HG03103 (cell line): ENCODE measurements around the gene EPHB2.
"Not testable (repeated sequence)": the region's sequence is repeated elsewhere in the genome, so short reads cannot be mapped to it uniquely, and the experiment has no call there.

Experiments
- ATAC-seq: cut with Tn5 transposase; IDR thresholded peaks from one replicate; pipeline ENCODE4 v1.9.1; 2021; ENCODE audit warnings: low read depth; ENCODE audit not compliant: unreplicated experiment

The EPHB2 gene

DNA sequence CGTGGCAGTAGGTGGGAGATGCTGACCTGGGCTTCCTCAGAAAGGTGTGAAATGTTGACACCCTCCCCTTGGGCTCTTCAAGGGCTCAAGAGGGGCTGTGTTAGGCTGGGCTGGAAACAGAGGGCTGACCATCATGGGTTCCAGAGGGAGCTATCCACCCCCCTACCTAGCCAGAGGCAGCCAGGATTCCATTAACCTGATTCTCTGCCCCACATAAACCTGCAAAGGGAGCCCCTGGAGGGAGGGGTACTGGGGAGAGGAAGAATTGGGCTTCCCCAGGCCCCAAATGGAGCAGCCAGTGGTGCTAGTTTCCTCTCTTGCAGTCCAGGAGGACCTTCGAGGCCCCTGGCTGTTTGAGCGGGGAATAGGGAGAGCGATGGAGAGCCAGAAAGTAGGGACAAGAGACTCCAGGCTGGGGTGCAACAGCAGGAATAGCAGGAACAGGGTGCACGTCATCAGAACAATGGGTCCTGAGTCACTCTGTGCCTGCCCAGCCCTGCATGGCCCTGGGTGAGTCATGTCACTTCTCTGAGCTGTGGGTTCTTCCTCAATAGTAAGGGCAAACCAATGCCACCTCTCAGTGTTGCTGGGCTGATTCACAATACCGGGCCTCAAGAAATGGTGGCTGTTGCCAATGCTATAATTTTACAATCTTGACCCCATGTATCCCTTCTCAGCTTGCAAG is 121.2 kb downstream of the EPHB2 start:
- no peak for ATAC-seq

DNA sequence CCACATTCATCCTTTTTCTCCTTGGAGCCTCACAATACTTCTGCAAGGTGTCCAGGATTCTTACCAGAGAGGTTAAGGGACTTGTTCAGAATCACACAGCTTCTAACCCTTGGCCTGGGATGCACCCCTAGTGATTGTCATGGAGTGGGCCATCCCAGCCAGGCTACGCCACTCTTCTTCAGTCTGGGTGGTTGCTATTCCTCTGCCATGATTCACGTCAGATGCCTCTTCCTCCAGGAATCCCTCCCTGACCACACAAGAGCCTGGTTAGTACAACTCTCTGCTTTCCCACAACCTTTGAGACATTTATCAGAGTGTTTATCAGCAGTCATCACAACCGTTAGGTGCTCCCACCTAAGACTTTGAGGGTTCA is 121.8 kb downstream of the EPHB2 start:
- no peak for ATAC-seq

- no peak for ATAC-seq
Observed at GRCh38 chr1:22833699-22834098, 123.1 kb downstream of the EPHB2 start.

GRCh38 chr1:22834420-22834819 is 123.8 kb downstream of the EPHB2 start:
- not testable (repeated sequence) for ATAC-seq

- ATAC-seq, result no peak
Observed at GRCh38 chr1:22835636-22836319, 125.1 kb downstream of the EPHB2 start.

- ATAC-seq, result no peak
Observed at GRCh38 chr1:22836850-22837249, 126.2 kb downstream of the EPHB2 start.

GRCh38 chr1:22837332-22837731 is 126.7 kb downstream of the EPHB2 start:
- no peak for ATAC-seq

GRCh38 chr1:22838965-22839364 is 128.3 kb downstream of the EPHB2 start:
- no peak for ATAC-seq

GRCh38 chr1:22839806-22840205 is 129.2 kb downstream of the EPHB2 start:
- ATAC-seq, result no peak

GRCh38 chr1:22841142-22841541 is 130.5 kb downstream of the EPHB2 start:
- ATAC-seq, result no peak

GRCh38 chr1:22841860-22842281 is 131.2 kb downstream of the EPHB2 start:
- ATAC-seq, result no peak

DNA sequence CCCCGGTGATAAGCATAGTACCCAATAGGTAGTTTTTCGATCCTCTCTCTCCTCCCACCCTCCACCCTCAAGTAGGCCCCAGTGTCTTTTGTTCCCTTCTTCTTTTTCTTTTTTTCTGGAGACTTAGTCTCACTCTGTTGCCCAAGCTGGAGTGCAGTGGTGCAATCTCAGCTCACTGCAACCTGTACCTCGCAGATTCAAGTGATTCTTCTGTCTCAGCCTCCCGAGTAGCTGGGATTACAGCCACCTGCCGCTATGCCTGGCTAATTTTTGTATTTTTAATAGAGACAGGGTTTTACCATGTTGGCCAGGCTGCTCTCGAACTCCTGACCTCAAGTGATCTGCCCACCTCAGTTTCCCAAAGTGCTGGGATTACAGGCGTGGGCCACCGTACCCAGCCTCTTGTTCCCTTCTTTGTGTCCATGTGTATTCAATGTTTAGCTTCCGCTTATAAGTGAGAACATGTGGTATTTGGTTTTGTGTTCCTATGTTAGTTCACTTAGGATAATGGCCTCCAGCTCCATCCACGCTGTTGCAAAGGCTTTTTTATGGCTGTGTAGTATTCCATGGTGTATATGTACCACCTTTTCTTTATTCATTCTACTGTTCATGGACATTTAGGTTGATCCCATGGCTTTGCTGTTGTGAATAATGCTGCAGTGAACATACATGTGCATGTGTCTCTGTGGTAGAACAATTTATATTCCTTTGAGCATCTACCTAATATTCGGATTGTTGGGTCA is 133.0 kb downstream of the EPHB2 start:
- not testable (repeated sequence) for ATAC-seq

- no peak for ATAC-seq
Observed at GRCh38 chr1:22844621-22845020, 134.0 kb downstream of the EPHB2 start.

DNA sequence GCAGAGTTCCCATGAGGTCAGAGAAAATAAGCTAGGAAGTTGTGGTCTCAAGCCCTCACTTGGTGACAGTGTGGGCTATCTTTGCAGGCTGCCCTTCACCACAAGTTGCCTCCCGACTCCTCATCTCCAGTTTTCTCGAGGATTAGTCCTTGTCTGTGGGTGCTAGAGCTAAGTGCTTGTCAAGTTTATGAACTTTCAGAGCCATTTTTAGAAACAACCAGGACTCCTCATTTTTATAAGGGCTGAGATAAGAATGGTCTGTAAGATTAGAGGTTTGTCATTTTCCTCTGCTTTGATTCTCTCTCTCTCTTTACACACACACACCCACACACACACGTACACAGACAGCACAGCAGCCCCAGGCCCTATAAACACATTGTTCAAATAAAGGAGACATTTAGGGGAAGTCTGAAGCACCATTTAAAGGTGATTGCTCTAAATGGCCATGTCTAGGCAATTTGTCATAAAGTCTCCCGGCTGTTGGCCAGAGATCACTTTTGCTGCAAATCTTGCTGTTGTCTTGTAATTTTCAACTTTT is 134.8 kb downstream of the EPHB2 start:
- ATAC-seq, result no peak

DNA sequence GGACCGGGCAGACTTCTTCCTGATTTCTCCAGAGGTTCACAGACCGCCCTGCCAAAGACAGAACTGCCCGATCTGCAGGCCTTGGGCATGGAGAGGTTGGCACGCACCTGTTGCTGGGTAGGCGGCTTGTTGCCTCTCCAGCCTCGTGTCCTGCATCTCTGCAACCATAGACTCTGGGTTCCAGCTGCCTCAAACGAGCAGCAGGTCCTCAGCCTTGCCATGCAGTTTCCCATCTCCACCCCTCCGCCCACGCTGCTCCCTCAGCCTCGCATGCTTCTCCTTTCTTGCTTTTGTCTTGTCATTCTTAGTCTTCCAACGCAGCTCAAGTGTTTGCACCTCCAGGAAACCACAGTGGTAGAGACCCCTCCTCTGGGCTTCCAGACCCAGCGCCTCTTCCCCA is 135.8 kb downstream of the EPHB2 start:
- ATAC-seq, result no peak

GRCh38 chr1:22847249-22847648 is 136.6 kb downstream of the EPHB2 start:
- no peak for ATAC-seq

- no peak for ATAC-seq
Observed at GRCh38 chr1:22847709-22848108, 137.1 kb downstream of the EPHB2 start.

GRCh38 chr1:22848405-22848804 is 137.8 kb downstream of the EPHB2 start:
- ATAC-seq, result no peak

GRCh38 chr1:22849770-22850169 is 139.1 kb downstream of the EPHB2 start:
- ATAC-seq, result no peak

GRCh38 chr1:22850281-22850680 is 139.6 kb downstream of the EPHB2 start:
- no peak for ATAC-seq

DNA sequence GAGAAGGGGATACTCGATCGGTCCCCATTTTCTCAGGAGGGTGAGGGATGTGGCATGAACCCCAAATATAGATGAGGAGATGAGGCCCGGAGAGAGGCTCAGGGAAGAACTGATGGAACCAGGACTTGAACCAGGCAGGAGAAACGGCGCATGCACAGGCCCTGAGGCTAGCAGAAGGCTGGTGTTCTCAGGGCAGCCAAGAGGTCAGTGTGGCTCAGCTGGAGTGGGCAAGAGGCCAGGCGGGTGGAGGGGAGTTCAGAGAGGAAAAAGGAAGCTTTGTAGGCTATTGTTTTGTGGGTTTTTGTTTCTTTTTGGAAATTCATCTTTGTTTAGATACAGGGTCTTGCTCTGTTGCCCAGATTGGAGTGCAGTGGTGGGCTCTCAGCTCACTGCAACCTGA is 140.0 kb downstream of the EPHB2 start:
- ATAC-seq, result no peak
